GM12891 (cell line): ENCODE data around the gene MAPKAPK5.

ENCODE experiments used
- PAX5 ChIP-seq: IDR thresholded peaks from 2 replicates; pipeline ENCODE4 v1.6.1; 2011; ENCODE audit warnings: low read length, moderate library complexity, mild to moderate bottlenecking; ENCODE audit not compliant: insufficient read depth, severe bottlenecking
- POLR2A ChIP-seq: IDR thresholded peaks from 2 replicates; pipeline ENCODE4 v1.6.1; 2011; ENCODE audit warnings: low read depth, low read length, control low read depth
- POLR2AphosphoS5 ChIP-seq: IDR thresholded peaks from 2 replicates; pipeline ENCODE4 v1.6.1; 2011; ENCODE audit warnings: low read depth, low read length, control low read depth
- POU2F2 ChIP-seq: IDR thresholded peaks from 2 replicates; pipeline ENCODE4 v1.6.1; 2011; ENCODE audit warnings: low read depth, mild to moderate bottlenecking, control low read depth, low read length, moderate library complexity
- TAF1 ChIP-seq: IDR thresholded peaks from 2 replicates; pipeline ENCODE4 v1.6.1; 2011; ENCODE audit warnings: low read depth, low read length, control low read depth

- no peak for TF ChIP-seq POLR2A
- no peak for TF ChIP-seq PAX5
- no peak for TF ChIP-seq POLR2AphosphoS5
- TF ChIP-seq TAF1: no peak
- TF ChIP-seq POU2F2: no peak
These were observed 59.2 kb downstream of the MAPKAPK5 start for GRCh38 chr12:111901182-111901581.
